Mammary epithelial cell (primary cell): Measurements from ENCODE around the gene NDUFV3.

Experiments used
- CTCF ChIP-seq, 2 donors: IDR thresholded peaks in 1 of 2; conservative IDR thresholded peaks in 1 of 2; 2 replicates each; pipeline ENCODE4 v1.5.1; 2011 to 2012; ENCODE audit warnings: inconsistent platforms in 2 of 2, low read length in 2 of 2, mild to moderate bottlenecking in 2 of 2, control low read depth in 1 of 2, low read depth in 1 of 2; ENCODE audit not compliant: insufficient read depth in 1 of 2; ENCODE audit errors: extremely low read depth in 1 of 2
- EZH2 ChIP-seq: IDR thresholded peaks from 2 replicates; pipeline ENCODE4 v1.6.1; 2012; ENCODE audit warnings: low read length, inconsistent platforms, borderline replicate concordance

GRCh38 chr21:42862774-42863503 is 30.2 kb upstream of the NDUFV3 start:
- TF ChIP-seq CTCF (conservative IDR thresholded peaks at IDR 0.05 in 1 of 2, IDR thresholded peaks at IDR 0.05 in 1 of 2; ENCODE audit: extremely low read depth in 1 of 2, insufficient read depth in 1 of 2, low read depth in 1 of 2, low read length in 2 of 2), result peak; percentile 16 to 34
- TF ChIP-seq EZH2, result no peak
